Breast epithelium (tissue), 4 donors: ENCODE measurements around the gene PIK3C2G. TPM values are rescaled to one million over a fixed set of nuclear protein-coding genes. Genes with fewer than 3 reads are reported as not detected.

Experiments
- DNase-seq, 2 donors: peaks; one replicate each; pipeline ENCODE4 v3.0.0-alpha.2; 2019; ENCODE audit warnings: low spot score in 2 of 2
- H3K27ac ChIP-seq, 2 donors: fragments of 200-600 bp; sonication (generic) in 1 of 2; one replicate each; pipeline ENCODE4 v1.5.1; 2016 to 2019; ENCODE audit warnings: mild to moderate bottlenecking in 1 of 2
- H3K27me3 ChIP-seq, 2 donors: fragments of 200-600 bp; sonication (generic) in 1 of 2; one replicate each; pipeline versions ENCODE4 v1.5.1 to v1.6.0; 2017 to 2019; ENCODE audit warnings: control low read depth in 1 of 2, mild to moderate bottlenecking in 1 of 2
- H3K36me3 ChIP-seq: fragments of 200-600 bp; one replicate; pipeline ENCODE4 v1.5.1; 2019
- H3K4me1 ChIP-seq, 2 donors: fragments of 200-600 bp; sonication (generic); one replicate each; pipeline ENCODE4 v1.5.1; 2016 to 2019; ENCODE audit warnings: control low read depth in 1 of 2
- H3K4me3 ChIP-seq, 3 donors: fragments of 200-600 bp; sonication (generic); 1 replicate in 2 of 3; 2 replicates in 1 of 3; pipeline ENCODE4 v1.5.1; 2016 to 2019; ENCODE audit warnings: mild to moderate bottlenecking in 3 of 3, moderate library complexity in 2 of 3
- H3K9me3 ChIP-seq, 2 donors: fragments of 200-600 bp; sonication (generic) in 1 of 2; one replicate each; pipeline ENCODE4 v1.5.1; 2016 to 2019; ENCODE audit warnings: control low read depth in 1 of 2
- CTCF ChIP-seq, 3 donors: fragments of 450-650 bp; IDR thresholded peaks; one replicate each; pipeline ENCODE4 v1.5.1; 2016 to 2017; ENCODE audit warnings: antibody characterized with exemption in 3 of 3, mild to moderate bottlenecking in 3 of 3, moderate library complexity in 3 of 3
- POLR2A ChIP-seq: fragments of 450-650 bp; IDR thresholded peaks from one replicate; pipeline ENCODE4 v1.6.1; 2016; ENCODE audit warnings: antibody characterized with exemption, mild to moderate bottlenecking, moderate library complexity
- POLR2AphosphoS5 ChIP-seq, 3 donors: sonication (generic); formaldehyde crosslinking; IDR thresholded peaks; one replicate each; pipeline ENCODE4 v1.6.1; 2017; ENCODE audit warnings: antibody characterized with exemption in 3 of 3
- intact Hi-C: fragments of 100-400 bp; cut with DNase I; formaldehyde crosslinking; loops from one replicate; pipeline ENCODE4 v1.15.1; 2023; ENCODE audit warnings: low total_unique reads
- total RNA-seq, 3 donors: library from RNA; depleted of rRNA; stranded (reverse); fragments of >200 nt; gene quantifications; one replicate each; pipeline ENCODE4 v1.1.0, GENCODE V29; 2016

PIK3C2G gene
- total RNA-seq, 3 donors from 2014 or later, result 0.16 to 164 (median 35.1) TPM

GRCh38 chr12:18634382-18634781, 373.1 kb downstream of the PIK3C2G start:
- no peak for DNase-seq
- Histone ChIP-seq H3K4me1 (no peaks in the 10 kb centered on the region), H3K27ac (no peak overlapping the region), H3K9me3 (no peaks in the 10 kb centered on the region), H3K27me3 (no peaks in the 10 kb centered on the region), H3K4me3 (no peak overlapping the region), H3K36me3 (no peaks in the 10 kb centered on the region)
- intact Hi-C loops, result no loop called here
- TF ChIP-seq POLR2AphosphoS5 (IDR thresholded peaks at IDR 0.05), result no peak
- no peak for TF ChIP-seq CTCF (IDR thresholded peaks at IDR 0.05)
- TF ChIP-seq POLR2A, result no peak

DNA sequence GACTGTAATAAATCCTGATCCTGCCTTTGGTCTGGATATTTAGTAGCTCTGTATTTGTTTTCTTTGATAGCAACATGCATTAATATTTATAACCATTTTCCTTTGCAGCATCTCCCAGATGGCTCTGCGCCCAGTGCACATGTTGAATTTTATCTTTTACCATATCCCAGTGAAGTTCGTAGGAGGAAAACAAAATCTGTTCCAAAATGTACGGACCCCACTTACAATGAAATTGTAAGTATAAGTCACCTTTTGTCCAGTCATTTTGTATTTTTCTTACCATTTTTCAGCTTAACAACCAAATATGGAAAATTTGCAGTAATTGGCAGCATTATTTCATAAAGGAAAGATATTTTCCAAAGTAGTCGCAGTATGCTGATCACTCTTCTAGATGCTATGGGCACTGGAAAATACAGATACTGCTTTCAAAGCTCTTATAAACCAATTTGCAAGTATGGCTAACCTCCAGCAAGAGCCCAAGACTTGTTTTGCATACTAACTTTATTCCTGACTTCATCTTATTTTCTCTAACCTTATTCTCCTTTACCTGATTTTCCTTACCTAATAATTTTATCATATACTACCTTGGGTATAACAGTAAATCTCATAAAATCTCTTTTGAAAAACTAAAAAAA, 379.1 kb downstream of the PIK3C2G start:
- H3K9me3 ChIP-seq, result no peaks in the 10 kb centered on the region
- no peak overlapping the region for H3K4me3 ChIP-seq
- H3K36me3 ChIP-seq, result no peaks in the 10 kb centered on the region
- intact Hi-C loops, result no loop called here
- no peaks in the 10 kb centered on the region for H3K27me3 ChIP-seq
- no peak for TF ChIP-seq CTCF (IDR thresholded peaks at IDR 0.05)
- TF ChIP-seq POLR2A, result no peak
- TF ChIP-seq POLR2AphosphoS5 (IDR thresholded peaks at IDR 0.05), result no peak
- H3K4me1 ChIP-seq, result no peaks in the 10 kb centered on the region
- no peak for DNase-seq
- no peak overlapping the region for H3K27ac ChIP-seq

- TF ChIP-seq POLR2AphosphoS5 (IDR thresholded peaks at IDR 0.05) (no peak), POLR2A (no peak), CTCF (IDR thresholded peaks at IDR 0.05) (no peak)
- Histone ChIP-seq H3K27ac (no peak overlapping the region), H3K4me3 (no peak overlapping the region), H3K36me3 (no peaks in the 10 kb centered on the region), H3K4me1 (no peaks in the 10 kb centered on the region), H3K27me3 (no peaks in the 10 kb centered on the region), H3K9me3 (no peaks in the 10 kb centered on the region)
- DNase-seq, result no peak
- intact Hi-C loops, result no loop called here
These were observed 382.4 kb downstream of the PIK3C2G start for GRCh38 chr12:18643681-18644080.

GRCh38 chr12:18644564-18644963, 383.2 kb downstream of the PIK3C2G start:
- intact Hi-C loops, result no loop called here
- Histone ChIP-seq H3K36me3 (no peaks in the 10 kb centered on the region), H3K4me3 (no peak overlapping the region)

More at GRCh38 chr12:18644564-18644963, 383.2 kb downstream of the PIK3C2G start:
- Histone ChIP-seq H3K9me3 (no peaks in the 10 kb centered on the region), H3K4me1 (no peaks in the 10 kb centered on the region), H3K27me3 (no peaks in the 10 kb centered on the region), H3K27ac (no peak overlapping the region)
- TF ChIP-seq POLR2A, result no peak
- TF ChIP-seq POLR2AphosphoS5 (IDR thresholded peaks at IDR 0.05), result no peak
- TF ChIP-seq CTCF (IDR thresholded peaks at IDR 0.05), result no peak
- DNase-seq, result no peak
